Measurements from ENCODE around the gene RGS17. TPM values are rescaled to one million over a fixed set of nuclear protein-coding genes. Genes with fewer than 3 reads are reported as not detected.

Gene RGS17
- total RNA-seq, 2 donors from 2014 or later, result 0.18 to 0.37 TPM

- ATAC-seq, result peak in 1 of 2 donors; percentile 54
- intact Hi-C loops (cut with DNase I), result no loop called here
These were observed 40.7 kb downstream of the RGS17 start for GRCh38 chr6:153090241-153090930.

DNA sequence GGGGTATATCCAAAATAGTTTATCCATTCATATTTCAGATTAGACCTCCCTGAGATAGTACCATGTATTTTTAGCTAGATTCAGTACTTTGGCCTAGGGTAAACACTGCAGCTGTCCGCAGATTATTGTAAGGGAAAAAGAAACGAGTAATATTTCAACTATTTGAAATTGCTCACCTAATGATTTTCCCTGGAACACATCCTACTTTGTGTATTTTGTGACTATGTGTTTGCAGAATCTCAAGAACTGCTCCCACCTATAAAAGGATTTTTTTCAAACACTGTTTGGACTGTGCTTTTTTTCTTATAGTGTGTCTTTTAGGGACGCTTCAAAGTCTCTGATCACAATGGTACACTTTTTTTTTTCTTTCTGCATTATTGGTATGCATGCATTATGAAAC, 42.3 kb downstream of the RGS17 start:
- ATAC-seq (no peak), DNase-seq (no peak)
- intact Hi-C loops (cut with DNase I), result no loop called here

More at GRCh38 chr6:153090241-153090930, 40.7 kb downstream of the RGS17 start:
- no peak for DNase-seq

DNA sequence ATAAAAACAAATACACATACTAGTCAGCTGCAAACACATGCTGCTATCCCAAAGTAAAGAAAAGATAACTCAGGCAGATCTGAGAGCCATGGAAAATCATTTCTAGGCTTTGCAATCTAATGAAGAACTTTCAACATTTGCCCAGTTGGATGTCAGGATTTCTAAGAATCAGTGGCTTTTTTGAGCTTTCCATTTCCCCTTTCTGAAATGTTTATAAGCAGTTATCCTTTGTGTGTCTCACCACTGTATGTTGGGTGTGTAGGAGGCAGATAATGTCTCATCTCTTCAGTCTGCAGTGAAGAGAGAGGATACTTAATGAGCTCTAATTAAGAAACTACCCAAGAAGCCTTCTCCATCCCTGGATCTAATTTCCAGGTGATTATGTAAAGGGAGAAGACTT, 43.6 kb downstream of the RGS17 start:
- intact Hi-C loops (cut with DNase I), result no loop called here
- no peak for ATAC-seq
- no peak for DNase-seq

DNA sequence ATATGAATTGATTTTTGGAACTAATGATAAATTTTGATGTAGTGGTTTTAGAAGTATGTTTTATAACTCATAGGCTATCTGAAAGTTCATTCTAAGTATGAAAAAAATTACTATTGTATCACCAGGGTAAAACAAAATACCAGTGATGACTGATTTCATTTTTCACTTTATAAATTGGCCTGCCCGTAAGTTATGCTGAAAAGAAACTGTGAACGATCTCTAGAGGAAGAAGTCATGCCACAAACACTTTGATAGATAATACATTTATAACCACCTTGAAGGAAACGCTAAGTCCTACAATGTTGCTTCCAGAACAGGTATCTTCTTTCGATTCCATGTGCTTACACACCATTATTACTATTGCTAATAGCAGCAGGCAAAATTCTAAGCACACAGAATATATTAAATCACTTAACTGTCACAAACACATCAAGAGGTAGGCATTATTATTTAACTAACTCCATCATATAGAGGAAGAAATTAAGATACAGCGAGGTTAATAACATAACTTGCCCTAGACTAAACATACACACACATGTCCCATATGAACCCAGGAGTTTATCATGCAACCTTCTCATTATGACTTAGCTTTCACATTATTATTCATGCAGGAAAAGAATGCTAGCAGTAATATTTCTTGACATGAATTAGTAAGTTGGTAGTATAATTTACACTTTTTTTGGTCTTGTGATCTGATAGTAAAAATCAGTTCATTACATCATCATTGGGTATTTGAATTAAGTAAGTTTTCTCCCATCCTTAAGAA, 44.7 kb downstream of the RGS17 start:
- intact Hi-C loops (cut with DNase I), result no loop called here
- no peak for ATAC-seq
- no peak for DNase-seq

GRCh38 chr6:153085239-153085638, 45.8 kb downstream of the RGS17 start:
- ATAC-seq (no peak), DNase-seq (no peak)
- intact Hi-C loops (cut with DNase I), result no loop called here

GRCh38 chr6:153084393-153084792, 46.7 kb downstream of the RGS17 start:
- ATAC-seq, result peak; percentile 27 to 38
- no peak for DNase-seq
- intact Hi-C loops (cut with DNase I), result no loop called here

DNA sequence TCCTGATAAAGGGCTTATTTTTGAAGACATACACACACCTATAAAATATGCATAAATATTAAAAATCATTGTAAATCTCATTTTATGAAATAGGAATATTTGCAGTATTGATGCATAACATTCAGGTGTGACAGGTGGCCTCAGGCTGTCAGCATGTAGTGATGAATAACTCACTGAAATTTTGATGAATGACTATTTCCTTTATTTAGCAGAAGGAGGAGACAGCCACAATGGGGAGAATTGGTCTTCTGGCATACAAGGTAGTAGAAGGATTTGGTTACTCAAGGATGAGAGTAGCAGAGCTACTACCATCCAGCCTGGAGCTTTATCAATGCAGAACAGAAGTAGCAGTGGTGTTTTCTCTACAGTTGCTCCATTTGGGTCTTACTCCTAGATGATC, 47.2 kb downstream of the RGS17 start:
- ATAC-seq, result no peak
- intact Hi-C loops (cut with DNase I), result no loop called here
- no peak for DNase-seq

- ATAC-seq (no peak), DNase-seq (no peak)
- intact Hi-C loops (cut with DNase I), result no loop called here
These were observed 49.2 kb downstream of the RGS17 start for GRCh38 chr6:153081914-153082313.

GRCh38 chr6:153076431-153076830, 54.7 kb downstream of the RGS17 start:
- no peak for DNase-seq
- intact Hi-C loops (cut with DNase I), result no loop called here
- no peak for ATAC-seq

DNA sequence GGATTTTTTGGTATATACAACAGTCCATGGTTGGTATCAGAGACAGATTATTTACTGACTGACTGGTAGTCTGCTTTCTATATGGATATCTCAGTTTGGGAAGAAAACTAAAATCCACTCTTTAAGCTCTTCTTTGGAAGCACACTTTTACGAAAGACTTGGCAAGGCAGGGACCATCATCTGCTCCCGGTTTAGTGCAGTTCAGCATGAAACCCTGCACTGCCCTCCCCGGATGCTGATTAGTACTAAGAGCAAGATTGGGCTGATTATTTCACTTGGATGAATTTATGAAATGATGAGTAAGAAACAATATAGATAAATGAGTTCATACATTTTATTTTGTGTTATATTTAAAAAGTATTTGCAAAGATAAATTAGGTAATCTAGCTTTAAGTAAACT, 56.3 kb downstream of the RGS17 start:
- intact Hi-C loops (cut with DNase I), result no loop called here
- DNase-seq (no peak), ATAC-seq (no peak)

DNA sequence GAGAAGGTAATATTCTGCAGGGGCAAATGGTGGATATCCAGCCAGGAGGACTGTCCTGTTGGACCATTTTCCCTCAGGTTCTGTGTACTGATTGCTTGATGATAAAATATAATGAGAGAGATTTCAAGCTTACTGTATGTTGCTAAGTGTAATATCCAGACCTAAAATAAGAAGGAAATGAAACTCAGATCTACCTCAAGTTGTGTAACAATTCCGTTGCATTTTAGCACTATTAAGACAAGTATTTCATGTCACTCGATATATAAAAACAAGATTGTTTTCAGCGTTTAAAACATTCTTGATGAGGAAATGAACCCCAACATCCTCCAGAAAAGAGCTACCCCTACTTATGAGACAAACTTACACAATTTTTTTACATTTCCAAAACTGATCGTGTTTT, 57.2 kb downstream of the RGS17 start:
- ATAC-seq (no peak), DNase-seq (no peak)
- intact Hi-C loops (cut with DNase I), result no loop called here

- intact Hi-C loops (cut with DNase I), result no loop called here
- ATAC-seq (no peak), DNase-seq (no peak)
These were observed 60.3 kb downstream of the RGS17 start for GRCh38 chr6:153070756-153071155.

GRCh38 chr6:153069897-153070296, 61.2 kb downstream of the RGS17 start:
- DNase-seq, result no peak
- no peak for ATAC-seq
- intact Hi-C loops (cut with DNase I), result no loop called here

- intact Hi-C loops (cut with DNase I), result no loop called here
- ATAC-seq, result no peak
- DNase-seq, result no peak
These were observed 65.9 kb downstream of the RGS17 start for GRCh38 chr6:153065222-153065621.

GRCh38 chr6:153063936-153064335, 67.1 kb downstream of the RGS17 start:
- intact Hi-C loops (cut with DNase I), result no loop called here
- DNase-seq (no peak), ATAC-seq (no peak)

GRCh38 chr6:153062516-153062915, 68.6 kb downstream of the RGS17 start:
- intact Hi-C loops (cut with DNase I), result no loop called here
- ATAC-seq, result no peak
- no peak for DNase-seq

- DNase-seq (no peak), ATAC-seq (no peak)
- intact Hi-C loops (cut with DNase I), result loop anchor here in 1 of 2 donors (10.0 kb wide), 1 partner anchor 155 kb away; no protein-coding TSS in a partner anchor
These were observed 71.3 kb downstream of the RGS17 start for GRCh38 chr6:153059757-153060156.

GRCh38 chr6:153059311-153059710, 71.8 kb downstream of the RGS17 start:
- intact Hi-C loops (cut with DNase I), result loop anchor here in 1 of 2 donors (10.0 kb wide), 1 partner anchor 155 kb away; no protein-coding TSS in a partner anchor
- ATAC-seq (no peak), DNase-seq (no peak)

DNA sequence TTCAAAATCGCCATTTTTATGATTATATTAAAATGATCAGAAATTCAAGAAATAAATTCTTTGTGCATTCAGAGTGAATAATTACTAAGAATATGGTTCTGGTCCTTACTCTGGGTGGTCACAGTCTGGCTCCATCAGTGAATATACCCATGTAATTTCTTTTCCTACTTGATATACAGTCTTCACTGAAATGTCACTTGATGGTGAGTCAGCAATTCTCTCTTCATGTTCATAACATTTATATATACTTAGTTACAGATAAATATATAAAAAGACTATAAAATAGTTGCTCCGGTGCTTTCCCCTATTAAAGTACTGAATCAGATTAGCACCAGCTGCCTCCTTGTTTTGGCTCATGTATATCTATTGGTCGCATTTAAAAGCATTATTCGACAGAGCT, 72.2 kb downstream of the RGS17 start:
- DNase-seq (no peak), ATAC-seq (no peak)
- intact Hi-C loops (cut with DNase I), result loop anchor here in 1 of 2 donors (10.0 kb wide), 1 partner anchor 156 kb away; no protein-coding TSS in a partner anchor

- DNase-seq (no peak), ATAC-seq (no peak)
- intact Hi-C loops (cut with DNase I), result loop anchor here in 1 of 2 donors (10.0 kb wide), 1 partner anchor 157 kb away; no protein-coding TSS in a partner anchor
These were observed 72.8 kb downstream of the RGS17 start for GRCh38 chr6:153058291-153058690.

Measured in left cardiac atrium (tissue), 4 donors.